ENCODE measurements around the gene FUBP3.

DNA sequence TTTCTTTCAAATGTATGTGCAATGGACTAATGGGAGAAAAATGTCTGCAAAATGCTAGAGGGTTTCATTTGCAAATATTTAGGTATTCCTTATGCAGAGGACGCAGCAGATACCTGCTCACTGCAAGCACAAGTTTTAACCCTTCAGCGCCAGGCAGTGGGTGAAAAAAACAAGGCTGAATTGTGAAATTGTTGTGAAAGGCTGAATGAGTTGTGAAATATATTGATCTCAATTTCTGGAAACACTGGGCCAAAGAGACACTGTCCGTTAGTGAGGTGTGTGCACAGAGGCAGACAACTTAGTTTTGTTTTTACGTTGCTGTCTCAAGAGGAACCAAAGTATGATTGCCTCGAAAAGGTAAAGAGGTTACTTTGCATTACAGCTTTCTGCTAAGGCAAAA, 18.8 kb downstream of the FUBP3 start:
- TF ChIP-seq EP300 (IDR thresholded peaks at IDR 0.05) = no peak
- TF ChIP-seq, protein P1, sequence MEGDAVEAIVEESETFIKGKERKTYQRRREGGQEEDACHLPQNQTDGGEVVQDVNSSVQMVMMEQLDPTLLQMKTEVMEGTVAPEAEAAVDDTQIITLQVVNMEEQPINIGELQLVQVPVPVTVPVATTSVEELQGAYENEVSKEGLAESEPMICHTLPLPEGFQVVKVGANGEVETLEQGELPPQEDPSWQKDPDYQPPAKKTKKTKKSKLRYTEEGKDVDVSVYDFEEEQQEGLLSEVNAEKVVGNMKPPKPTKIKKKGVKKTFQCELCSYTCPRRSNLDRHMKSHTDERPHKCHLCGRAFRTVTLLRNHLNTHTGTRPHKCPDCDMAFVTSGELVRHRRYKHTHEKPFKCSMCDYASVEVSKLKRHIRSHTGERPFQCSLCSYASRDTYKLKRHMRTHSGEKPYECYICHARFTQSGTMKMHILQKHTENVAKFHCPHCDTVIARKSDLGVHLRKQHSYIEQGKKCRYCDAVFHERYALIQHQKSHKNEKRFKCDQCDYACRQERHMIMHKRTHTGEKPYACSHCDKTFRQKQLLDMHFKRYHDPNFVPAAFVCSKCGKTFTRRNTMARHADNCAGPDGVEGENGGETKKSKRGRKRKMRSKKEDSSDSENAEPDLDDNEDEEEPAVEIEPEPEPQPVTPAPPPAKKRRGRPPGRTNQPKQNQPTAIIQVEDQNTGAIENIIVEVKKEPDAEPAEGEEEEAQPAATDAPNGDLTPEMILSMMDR (IDR thresholded peaks at IDR 0.05) = no peak
- TF ChIP-seq POLR2A (IDR thresholded peaks at IDR 0.05) = no peak
- no peak for TF ChIP-seq POLR2AphosphoS5 (IDR thresholded peaks at IDR 0.05)

All from upper lobe of left lung (tissue), 4 donors.